Neural cell (in vitro differentiated cells): Measurements from ENCODE around the gene DDX51.

Experiments used
- CTCF ChIP-seq: fragments of 450-650 bp; IDR thresholded peaks from 2 replicates; pipeline ENCODE4 v1.5.1; 2014; ENCODE audit warnings: antibody characterized with exemption, mild to moderate bottlenecking, moderate library complexity; ENCODE audit not compliant: poor library complexity, severe bottlenecking
- EZH2 ChIP-seq: fragments of 200-600, 300-800 bp; shearing (Covaris generic), sonication (generic); IDR thresholded peaks from 2 replicates; pipeline ENCODE4 v1.6.1; 2014; ENCODE audit warnings: antibody characterized with exemption, low read length, borderline replicate concordance, mild to moderate bottlenecking; ENCODE audit not compliant: insufficient read depth, poor library complexity, severe bottlenecking
- MXI1 ChIP-seq: fragments of 450-650 bp; conservative IDR thresholded peaks from 2 replicates; pipeline ENCODE4 v1.6.1; 2014; ENCODE audit warnings: antibody characterized with exemption, mild to moderate bottlenecking; ENCODE audit not compliant: poor library complexity, severe bottlenecking
- POLR2AphosphoS5 ChIP-seq: IDR thresholded peaks from 2 replicates; pipeline ENCODE4 v1.6.1; 2012
- RAD21 ChIP-seq: fragments of 450-650 bp; conservative IDR thresholded peaks from 2 replicates; pipeline ENCODE4 v1.6.1; 2014; ENCODE audit warnings: antibody characterized with exemption, mild to moderate bottlenecking, moderate library complexity
- REST ChIP-seq: IDR thresholded peaks from 2 replicates; pipeline ENCODE4 v1.6.1; 2012; ENCODE audit warnings: borderline replicate concordance

- TF ChIP-seq REST (no peak), CTCF (no peak), RAD21 (no peak), POLR2AphosphoS5 (no peak), MXI1 (no peak), EZH2 (no peak)
These were observed 25.2 kb downstream of the DDX51 start for GRCh38 chr12:132118876-132119275.
